SU-DHL-6 (cell line): Measurements from ENCODE around the gene RGS17.

Experiments
- H2AFZ ChIP-seq: fragments of 200-600 bp; sonication (generic); 2 replicates; pipeline ENCODE4 v1.6.1; 2014; ENCODE audit warnings: low read depth, mild to moderate bottlenecking, moderate library complexity, mixed read lengths, antibody characterized with exemption, low read length; ENCODE audit not compliant: severe bottlenecking
- H3F3A ChIP-seq: fragments of 200-600 bp; shearing (Covaris generic); 2 replicates; pipeline ENCODE4 v1.6.0; 2016; ENCODE audit warnings: antibody characterized with exemption, mild to moderate bottlenecking; ENCODE audit not compliant: insufficient read depth
- H3K27ac ChIP-seq: fragments of 200-600 bp; sonication (generic); 2 replicates; pipeline ENCODE4 v1.5.1; 2016; ENCODE audit warnings: low read depth, mild to moderate bottlenecking, low read length, moderate library complexity, mixed read lengths
- H3K27me3 ChIP-seq: fragments of 200-600 bp; sonication (generic), shearing (Covaris generic); 2 replicates; pipeline ENCODE4 v1.6.0; 2014; ENCODE audit warnings: mild to moderate bottlenecking, low read length
- H3K36me3 ChIP-seq: fragments of 200-600 bp; sonication (generic); 2 replicates; pipeline ENCODE4 v1.6.1; 2014; ENCODE audit warnings: mild to moderate bottlenecking, low read length, mixed read lengths
- H3K4me2 ChIP-seq: fragments of 300-600, 200-600 bp; shearing (Covaris generic), sonication (generic); 2 replicates; pipeline ENCODE4 v1.6.0; 2014; ENCODE audit warnings: low read length, low read depth, mild to moderate bottlenecking; ENCODE audit not compliant: poor library complexity, severe bottlenecking
- H3K4me3 ChIP-seq: fragments of 200-600 bp; sonication (generic); 2 replicates; pipeline ENCODE4 v1.5.1; 2014; ENCODE audit warnings: antibody characterized with exemption, low read length, mild to moderate bottlenecking, mixed read lengths; ENCODE audit not compliant: insufficient read depth, poor library complexity, severe bottlenecking
- H3K79me2 ChIP-seq: fragments of 200-600 bp; sonication (generic); 2 replicates; pipeline ENCODE4 v1.6.1; 2014; ENCODE audit warnings: mild to moderate bottlenecking, low read length, moderate library complexity; ENCODE audit not compliant: insufficient read depth
- H3K9ac ChIP-seq: fragments of 200-600 bp; sonication (generic); 2 replicates; pipeline ENCODE4 v1.7.0; 2014; ENCODE audit warnings: mild to moderate bottlenecking, low read length
- H3K9me2 ChIP-seq: fragments of 200-600 bp; sonication (generic); replicated peaks from 2 replicates; pipeline ENCODE4 v1.6.1; 2014; ENCODE audit warnings: low read length; ENCODE audit not compliant: insufficient read depth
- H3K9me3 ChIP-seq: fragments of 200-600 bp; sonication (generic); 2 replicates; pipeline ENCODE4 v1.6.1; 2014; ENCODE audit warnings: low read length, mixed read lengths; ENCODE audit not compliant: insufficient read depth
- H4K20me1 ChIP-seq: fragments of 200-600 bp; sonication (generic); 2 replicates; pipeline ENCODE4 v1.6.1; 2014; ENCODE audit warnings: low read depth, mild to moderate bottlenecking, antibody characterized with exemption, low read length, moderate library complexity, mixed read lengths
- EZH2phosphoT487 ChIP-seq: fragments of 200-600 bp; sonication (generic), shearing (Covaris generic); conservative IDR thresholded peaks from 2 replicates; pipeline ENCODE4 v1.6.1; 2018; ENCODE audit warnings: mild to moderate bottlenecking, antibody characterized with exemption, low read length, moderate library complexity, mixed read lengths
- TF ChIP-seq, protein P1 (sequence below): fragments of 200-600 bp; sonication (generic); IDR thresholded peaks from one replicate; pipeline ENCODE4 v1.5.1; 2017; ENCODE audit warnings: antibody characterized with exemption, mild to moderate bottlenecking, low read length, moderate library complexity; ENCODE audit not compliant: insufficient read depth, poor library complexity, severe bottlenecking

RGS17 gene

DNA sequence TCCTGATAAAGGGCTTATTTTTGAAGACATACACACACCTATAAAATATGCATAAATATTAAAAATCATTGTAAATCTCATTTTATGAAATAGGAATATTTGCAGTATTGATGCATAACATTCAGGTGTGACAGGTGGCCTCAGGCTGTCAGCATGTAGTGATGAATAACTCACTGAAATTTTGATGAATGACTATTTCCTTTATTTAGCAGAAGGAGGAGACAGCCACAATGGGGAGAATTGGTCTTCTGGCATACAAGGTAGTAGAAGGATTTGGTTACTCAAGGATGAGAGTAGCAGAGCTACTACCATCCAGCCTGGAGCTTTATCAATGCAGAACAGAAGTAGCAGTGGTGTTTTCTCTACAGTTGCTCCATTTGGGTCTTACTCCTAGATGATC, 47.2 kb downstream of the RGS17 start:
- Histone ChIP-seq H2AFZ (no peak overlapping the region), H4K20me1 (no peaks in the 10 kb centered on the region), H3K4me3 (no peak overlapping the region), H3K4me2 (no peak overlapping the region), H3K9ac (no peak overlapping the region), H3K27me3 (no peaks in the 10 kb centered on the region), H3K27ac (no peak overlapping the region), H3K79me2 (no peaks in the 10 kb centered on the region), H3K9me3 (no peaks in the 10 kb centered on the region), H3K36me3 (no peaks in the 10 kb centered on the region), H3K9me2 (no peaks in the 10 kb centered on the region), H3F3A (no peaks in the 10 kb centered on the region)
- TF ChIP-seq, protein P1, sequence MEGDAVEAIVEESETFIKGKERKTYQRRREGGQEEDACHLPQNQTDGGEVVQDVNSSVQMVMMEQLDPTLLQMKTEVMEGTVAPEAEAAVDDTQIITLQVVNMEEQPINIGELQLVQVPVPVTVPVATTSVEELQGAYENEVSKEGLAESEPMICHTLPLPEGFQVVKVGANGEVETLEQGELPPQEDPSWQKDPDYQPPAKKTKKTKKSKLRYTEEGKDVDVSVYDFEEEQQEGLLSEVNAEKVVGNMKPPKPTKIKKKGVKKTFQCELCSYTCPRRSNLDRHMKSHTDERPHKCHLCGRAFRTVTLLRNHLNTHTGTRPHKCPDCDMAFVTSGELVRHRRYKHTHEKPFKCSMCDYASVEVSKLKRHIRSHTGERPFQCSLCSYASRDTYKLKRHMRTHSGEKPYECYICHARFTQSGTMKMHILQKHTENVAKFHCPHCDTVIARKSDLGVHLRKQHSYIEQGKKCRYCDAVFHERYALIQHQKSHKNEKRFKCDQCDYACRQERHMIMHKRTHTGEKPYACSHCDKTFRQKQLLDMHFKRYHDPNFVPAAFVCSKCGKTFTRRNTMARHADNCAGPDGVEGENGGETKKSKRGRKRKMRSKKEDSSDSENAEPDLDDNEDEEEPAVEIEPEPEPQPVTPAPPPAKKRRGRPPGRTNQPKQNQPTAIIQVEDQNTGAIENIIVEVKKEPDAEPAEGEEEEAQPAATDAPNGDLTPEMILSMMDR: no peak
- no peak for TF ChIP-seq EZH2phosphoT487

DNA sequence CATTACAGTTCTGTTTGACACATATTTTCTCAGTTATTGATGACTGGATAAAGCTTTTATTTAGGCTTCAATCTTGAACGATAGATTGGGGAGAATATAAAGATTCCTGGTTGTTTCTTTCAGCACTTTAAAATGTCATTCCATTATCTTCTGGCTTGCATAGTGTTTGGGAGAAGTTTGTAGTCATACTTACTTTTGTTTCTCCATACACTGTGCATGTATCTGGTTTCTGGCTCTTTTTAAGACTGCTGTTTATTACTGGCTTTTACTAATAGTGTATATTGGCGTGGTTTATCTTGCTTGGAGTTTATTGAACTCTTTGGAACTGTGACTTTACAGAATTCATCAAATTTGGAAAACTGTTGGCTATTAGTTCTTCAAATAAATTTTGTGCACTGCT, 49.2 kb downstream of the RGS17 start:
- Histone ChIP-seq H3K9ac (no peak overlapping the region), H3K27ac (no peak overlapping the region), H4K20me1 (no peaks in the 10 kb centered on the region), H3K27me3 (no peaks in the 10 kb centered on the region), H3K4me2 (no peak overlapping the region), H3K36me3 (no peaks in the 10 kb centered on the region), H3K9me3 (no peaks in the 10 kb centered on the region), H3K9me2 (no peaks in the 10 kb centered on the region), H3K79me2 (no peaks in the 10 kb centered on the region), H3K4me3 (no peak overlapping the region), H2AFZ (no peak overlapping the region), H3F3A (no peaks in the 10 kb centered on the region)
- TF ChIP-seq EZH2phosphoT487: no peak

DNA sequence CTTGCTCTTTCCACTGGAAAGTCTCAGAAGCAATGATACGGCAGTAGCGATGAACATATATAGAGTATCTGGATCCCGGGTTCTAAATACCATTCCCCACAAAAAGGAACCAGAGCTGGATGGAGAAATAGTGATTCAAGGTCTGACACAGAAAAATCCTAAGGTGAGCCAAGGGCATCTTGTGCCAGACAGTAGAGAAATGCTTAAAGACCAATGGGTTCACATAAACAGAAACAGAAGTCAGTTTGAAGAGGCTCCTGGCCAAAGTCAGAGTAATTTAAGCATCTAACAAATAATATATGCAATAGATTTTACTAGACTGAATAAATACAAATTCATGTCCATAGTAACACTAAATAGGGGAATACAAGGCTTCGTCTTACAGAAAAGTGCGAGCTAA, 54.7 kb downstream of the RGS17 start:
- Histone ChIP-seq H3K4me3 (no peak overlapping the region), H3K36me3 (no peaks in the 10 kb centered on the region), H3K27me3 (no peaks in the 10 kb centered on the region), H3K9me3 (no peaks in the 10 kb centered on the region), H3F3A (no peaks in the 10 kb centered on the region), H3K9me2 (no peaks in the 10 kb centered on the region), H2AFZ (no peak overlapping the region), H3K4me2 (no peak overlapping the region), H3K27ac (no peak overlapping the region), H4K20me1 (no peaks in the 10 kb centered on the region), H3K79me2 (no peaks in the 10 kb centered on the region), H3K9ac (no peak overlapping the region)
- TF ChIP-seq EZH2phosphoT487: no peak
- TF ChIP-seq, protein P1: no peak

DNA sequence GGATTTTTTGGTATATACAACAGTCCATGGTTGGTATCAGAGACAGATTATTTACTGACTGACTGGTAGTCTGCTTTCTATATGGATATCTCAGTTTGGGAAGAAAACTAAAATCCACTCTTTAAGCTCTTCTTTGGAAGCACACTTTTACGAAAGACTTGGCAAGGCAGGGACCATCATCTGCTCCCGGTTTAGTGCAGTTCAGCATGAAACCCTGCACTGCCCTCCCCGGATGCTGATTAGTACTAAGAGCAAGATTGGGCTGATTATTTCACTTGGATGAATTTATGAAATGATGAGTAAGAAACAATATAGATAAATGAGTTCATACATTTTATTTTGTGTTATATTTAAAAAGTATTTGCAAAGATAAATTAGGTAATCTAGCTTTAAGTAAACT, 56.3 kb downstream of the RGS17 start:
- TF ChIP-seq, protein P1: no peak
- no peak for TF ChIP-seq EZH2phosphoT487
- no peaks in the 10 kb centered on the region for H3F3A ChIP-seq

More for the DNA sequence above, 56.3 kb downstream of the RGS17 start:
- Histone ChIP-seq H3K36me3 (no peaks in the 10 kb centered on the region), H4K20me1 (no peaks in the 10 kb centered on the region), H3K27me3 (no peaks in the 10 kb centered on the region), H3K27ac (no peak overlapping the region), H2AFZ (no peak overlapping the region), H3K4me2 (no peak overlapping the region), H3K4me3 (no peak overlapping the region), H3K79me2 (no peaks in the 10 kb centered on the region), H3K9me3 (no peaks in the 10 kb centered on the region), H3K9me2 (no peaks in the 10 kb centered on the region), H3K9ac (no peak overlapping the region)
